Activated CD4-positive, alpha-beta T cell treated with anti-CD3 and anti-CD28 coated beads, Interleukin-2, amount 10 ng/mL, durations not matched to agents 24 days and 14 days (primary cell): ENCODE measurements around the gene TSPYL6. TPM values are rescaled to one million over a fixed set of nuclear protein-coding genes. Genes with fewer than 3 reads are reported as not detected.

Experiments
- total RNA-seq: library from RNA; stranded (reverse); gene quantifications from 2 replicates; pipeline ENCODE4 v1.2.3, GENCODE V29; 2022

TSPYL6 gene
- total RNA-seq, 1 donor from 2014 or later: not detected

Other genes starting within 250 kb of the TSPYL6 start
- gene ACYP2, start 140.6 kb downstream of the TSPYL6 start, total RNA-seq: 4.0 and 5.9 TPM in 2 replicates
- 52.6 and 53.8 TPM in 2 replicates for gene SPTBN1, start 200.1 kb upstream of the TSPYL6 start, total RNA-seq